ENCODE measurements around the gene SPRED2.

The SPRED2 gene, protein sequence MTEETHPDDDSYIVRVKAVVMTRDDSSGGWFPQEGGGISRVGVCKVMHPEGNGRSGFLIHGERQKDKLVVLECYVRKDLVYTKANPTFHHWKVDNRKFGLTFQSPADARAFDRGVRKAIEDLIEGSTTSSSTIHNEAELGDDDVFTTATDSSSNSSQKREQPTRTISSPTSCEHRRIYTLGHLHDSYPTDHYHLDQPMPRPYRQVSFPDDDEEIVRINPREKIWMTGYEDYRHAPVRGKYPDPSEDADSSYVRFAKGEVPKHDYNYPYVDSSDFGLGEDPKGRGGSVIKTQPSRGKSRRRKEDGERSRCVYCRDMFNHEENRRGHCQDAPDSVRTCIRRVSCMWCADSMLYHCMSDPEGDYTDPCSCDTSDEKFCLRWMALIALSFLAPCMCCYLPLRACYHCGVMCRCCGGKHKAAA

DNA sequence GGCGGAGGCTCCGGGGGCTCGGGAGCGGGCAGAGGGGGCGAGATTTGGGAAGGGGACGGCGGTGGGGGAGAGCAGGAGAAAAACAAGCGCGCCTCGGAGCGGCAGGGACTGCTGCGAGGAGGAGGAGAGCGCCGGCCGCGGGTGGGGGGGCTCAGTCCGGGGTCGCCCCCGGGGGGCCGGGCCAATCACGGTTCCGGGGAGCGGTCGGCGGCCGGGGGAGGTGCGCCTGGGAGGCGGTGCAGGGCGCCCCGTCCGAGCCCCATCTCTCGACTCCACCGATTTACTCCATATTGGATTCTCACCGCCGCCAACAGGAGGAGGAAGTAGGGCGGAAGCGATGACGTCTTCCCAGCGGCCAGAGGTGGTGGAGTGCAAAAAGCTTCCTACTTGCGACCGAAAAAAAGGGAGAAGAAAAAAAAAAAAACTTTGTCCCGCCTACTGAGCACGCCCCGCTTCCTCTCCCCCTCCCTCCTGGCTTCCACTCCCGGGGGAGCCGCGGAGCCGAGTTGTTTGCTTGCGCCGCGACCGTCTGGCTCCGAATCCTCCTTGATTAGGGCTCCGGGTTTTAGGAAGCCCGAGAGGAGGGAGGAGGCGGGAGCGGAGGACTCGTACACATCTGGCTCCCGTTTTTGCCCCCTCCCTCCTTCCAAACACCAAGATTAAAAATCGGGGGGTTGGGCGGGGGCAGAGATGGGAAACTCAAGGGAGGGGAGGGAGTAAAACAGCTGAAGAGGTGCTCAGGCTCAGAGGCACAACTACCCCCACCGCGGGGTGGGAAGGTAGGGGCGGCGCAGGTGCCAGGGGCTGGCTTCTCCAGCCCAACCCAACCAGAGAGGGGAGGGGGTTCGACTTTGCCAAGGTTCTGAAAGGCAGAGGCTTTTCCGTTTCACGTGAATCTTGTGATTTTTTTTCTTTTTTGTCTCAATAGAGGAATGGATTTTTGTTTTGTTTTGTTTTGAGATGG is at the start of gene SPRED2:
Gene SPRED2, minus strand, starts transcription at position 373 of the 964 bp plus-strand sequence. CDS start 612 bp downstream, outside the sequence.
- in situ Hi-C loops (cut with HindIII; ENCODE audit: low sequenced_read_pairs) = no loop called here

DNA sequence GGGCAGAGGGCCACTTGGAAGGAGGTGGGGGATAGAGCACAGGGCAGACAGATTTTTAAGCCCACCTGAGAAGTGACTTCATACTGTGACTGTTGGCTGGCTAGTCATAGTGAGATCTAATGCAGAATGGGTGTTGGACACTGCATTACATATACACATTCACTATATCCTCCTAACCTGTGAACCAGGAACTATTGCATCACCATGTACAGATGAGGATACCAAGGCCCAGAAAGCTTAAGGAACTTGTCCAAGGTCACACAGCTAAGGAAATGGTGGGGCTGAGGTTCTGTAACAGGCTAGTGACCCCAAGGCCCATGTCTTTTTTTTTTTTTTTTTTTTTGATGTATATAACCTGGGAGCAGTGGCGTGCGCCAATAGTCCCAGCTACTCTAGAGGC is 49.6 kb upstream of the SPRED2 start:
- in situ Hi-C loops (cut with HindIII; ENCODE audit: low sequenced_read_pairs) = no loop called here

DNA sequence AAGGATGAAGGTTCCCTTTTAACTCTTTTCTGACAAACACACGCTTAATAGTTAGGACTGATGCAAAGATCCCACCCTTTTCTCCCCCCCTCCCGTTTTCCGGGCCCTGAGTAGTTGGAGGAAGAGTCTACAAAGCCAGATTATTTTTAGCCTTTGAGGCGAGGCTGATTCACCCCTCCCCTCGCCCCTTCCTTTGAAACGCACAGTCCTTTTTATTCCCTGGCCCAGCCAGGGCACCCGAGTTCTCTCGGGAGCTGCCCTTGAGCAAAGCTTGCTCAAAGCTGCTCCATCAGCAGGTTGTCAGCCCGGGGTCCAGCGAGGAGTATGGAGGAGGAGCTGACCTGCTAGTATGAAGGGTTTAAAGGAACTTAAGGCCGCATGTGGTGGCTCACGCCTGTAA is 47.1 kb upstream of the SPRED2 start:
- in situ Hi-C loops (cut with HindIII; ENCODE audit: low sequenced_read_pairs) = loop anchor here (5.0 to 10.0 kb wide), 2 partner anchors 48 to 135 kb away; no protein-coding TSS in a partner anchor

DNA sequence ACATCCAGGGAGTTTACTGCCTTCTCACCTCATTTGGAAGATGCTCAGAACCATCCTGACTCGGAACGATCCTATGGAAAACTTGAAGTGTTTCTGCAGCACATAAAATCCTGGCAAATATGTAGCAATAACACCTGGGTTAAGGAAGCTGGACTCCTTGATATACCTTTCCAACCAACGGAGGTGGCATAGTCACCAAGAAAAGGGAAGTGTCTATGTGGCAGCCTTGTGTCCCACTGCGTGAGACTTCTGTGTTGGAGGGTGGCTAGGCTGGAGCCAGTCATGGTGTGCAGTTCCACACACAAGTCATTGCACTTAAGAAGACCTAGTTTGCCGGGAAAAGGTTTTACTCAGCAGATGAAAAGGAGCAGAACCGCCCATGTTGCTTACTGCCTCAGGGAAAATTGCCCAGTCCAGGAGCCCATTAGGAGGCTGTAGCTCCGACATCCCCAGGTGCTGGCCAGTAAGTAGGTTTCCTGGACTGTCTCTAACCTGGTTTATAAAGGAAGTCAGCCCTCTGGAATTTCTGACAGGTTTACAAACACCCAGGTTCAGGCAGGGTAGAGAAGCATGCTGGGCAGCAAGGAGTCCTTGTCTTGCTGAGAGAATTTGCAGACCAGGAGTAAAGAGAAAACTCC is 46.2 kb upstream of the SPRED2 start:
- in situ Hi-C loops (cut with HindIII; ENCODE audit: low sequenced_read_pairs) = loop anchor here (5.0 to 10.0 kb wide), 2 partner anchors 49 to 136 kb away; no protein-coding TSS in a partner anchor

DNA sequence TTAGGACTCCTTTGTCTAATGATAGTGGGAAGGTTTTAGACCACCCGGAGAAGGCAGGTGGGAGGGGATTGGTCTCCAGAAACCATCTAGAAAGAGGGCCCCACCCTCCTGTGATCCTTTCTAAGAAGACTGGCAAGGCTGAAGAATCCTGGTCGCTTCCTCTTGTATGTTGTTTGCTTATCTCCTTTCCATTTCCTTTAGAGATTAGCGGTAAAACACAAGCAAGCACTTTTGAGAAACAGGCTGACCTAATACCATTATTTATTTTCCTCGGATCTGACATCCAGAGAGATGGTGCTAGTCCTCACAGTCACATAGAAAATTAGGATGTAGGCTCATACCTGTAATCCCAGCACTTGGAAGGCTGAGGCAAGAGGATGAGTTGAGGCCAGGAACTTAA is 45.2 kb upstream of the SPRED2 start:
- in situ Hi-C loops (cut with HindIII; ENCODE audit: low sequenced_read_pairs) = loop anchor here (5.0 to 10.0 kb wide), 2 partner anchors 50 to 137 kb away; no protein-coding TSS in a partner anchor

DNA sequence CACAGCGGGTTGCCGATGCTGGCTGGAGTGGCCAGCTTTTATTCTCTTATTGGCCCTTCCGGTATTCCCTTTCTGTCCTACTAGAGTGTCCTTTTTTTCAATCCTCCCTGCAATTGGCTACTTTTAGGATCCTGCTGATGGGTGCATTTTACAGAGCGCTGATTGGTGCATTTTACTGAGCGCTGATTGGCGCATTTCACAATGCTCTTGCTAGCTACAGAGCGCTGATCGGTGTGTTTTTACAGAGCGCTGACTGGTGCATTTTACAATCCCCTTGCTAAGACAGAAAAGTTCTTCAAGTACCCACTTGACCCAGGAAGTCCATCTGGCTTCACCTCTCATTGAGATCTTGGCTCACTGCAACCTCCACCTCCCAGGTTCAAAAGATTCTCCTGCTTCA is 44.4 kb upstream of the SPRED2 start:
- in situ Hi-C loops (cut with HindIII; ENCODE audit: low sequenced_read_pairs) = loop anchor here (5.0 to 10.0 kb wide), 2 partner anchors 51 to 138 kb away; no protein-coding TSS in a partner anchor

DNA sequence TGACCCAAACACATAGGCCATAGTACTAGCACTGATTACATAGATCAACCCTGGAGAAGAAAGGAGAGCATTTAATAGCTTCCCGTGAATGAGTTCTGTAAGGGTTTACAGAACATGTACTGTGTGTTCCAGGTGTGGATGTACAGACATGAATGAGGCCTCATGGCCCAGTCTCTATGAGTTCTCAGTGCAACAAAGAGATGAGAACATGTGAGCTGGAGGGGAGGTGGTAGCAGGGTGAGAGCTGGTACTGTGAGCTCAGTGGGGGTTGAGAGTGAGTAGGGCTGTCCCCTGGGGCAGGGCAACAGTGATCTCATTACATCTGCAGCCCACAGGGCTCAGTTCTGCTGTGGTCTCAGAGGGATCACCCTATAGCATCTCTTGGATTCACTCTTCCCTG is 42.6 kb upstream of the SPRED2 start:
- in situ Hi-C loops (cut with HindIII; ENCODE audit: low sequenced_read_pairs) = loop anchor here (5.0 to 10.0 kb wide), 2 partner anchors 52 to 140 kb away; no protein-coding TSS in a partner anchor

DNA sequence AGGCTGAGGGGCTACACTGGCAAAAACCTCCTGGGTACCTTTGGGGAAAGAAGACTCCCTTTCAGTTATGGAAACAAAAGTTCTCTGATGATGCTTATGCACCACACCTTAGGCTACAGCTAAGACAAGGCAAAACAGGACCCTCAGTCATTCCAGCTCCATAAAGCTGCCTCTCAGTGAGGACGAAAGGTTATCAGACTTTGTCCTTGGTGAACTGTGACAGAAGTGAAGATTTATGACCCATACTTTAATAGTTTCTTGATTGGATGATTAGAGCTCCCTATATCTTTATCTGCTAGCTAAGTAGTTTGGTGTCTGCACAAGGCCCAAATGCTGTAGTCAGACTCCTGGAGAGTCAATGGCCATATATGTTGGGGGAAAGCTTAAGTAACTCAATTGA is 40.6 kb upstream of the SPRED2 start:
- in situ Hi-C loops (cut with HindIII; ENCODE audit: low sequenced_read_pairs) = loop anchor here (10.0 kb wide), 1 partner anchor 142 kb away; no protein-coding TSS in a partner anchor

DNA sequence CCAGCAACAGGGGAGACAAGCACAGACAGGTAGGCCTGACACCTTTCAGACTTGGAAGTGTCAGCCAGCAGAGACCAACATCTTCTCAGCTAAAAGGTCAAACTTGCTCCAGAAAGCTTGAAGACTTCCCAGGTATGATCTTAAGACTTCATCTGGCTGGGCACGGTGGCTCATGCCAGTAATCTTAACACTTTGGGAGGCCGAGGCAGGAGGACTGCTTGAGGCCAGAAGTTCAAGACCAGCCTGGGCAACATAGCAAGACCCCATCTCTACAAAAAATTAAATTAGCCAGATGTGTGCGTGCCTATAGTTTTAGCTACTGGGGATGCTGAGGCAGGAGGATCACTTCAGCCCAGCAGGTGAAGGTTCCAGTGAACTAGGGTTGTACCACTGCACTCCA is 39.0 kb upstream of the SPRED2 start:
- in situ Hi-C loops (cut with HindIII; ENCODE audit: low sequenced_read_pairs) = loop anchor here (10.0 kb wide), 1 partner anchor 143 kb away; no protein-coding TSS in a partner anchor

DNA sequence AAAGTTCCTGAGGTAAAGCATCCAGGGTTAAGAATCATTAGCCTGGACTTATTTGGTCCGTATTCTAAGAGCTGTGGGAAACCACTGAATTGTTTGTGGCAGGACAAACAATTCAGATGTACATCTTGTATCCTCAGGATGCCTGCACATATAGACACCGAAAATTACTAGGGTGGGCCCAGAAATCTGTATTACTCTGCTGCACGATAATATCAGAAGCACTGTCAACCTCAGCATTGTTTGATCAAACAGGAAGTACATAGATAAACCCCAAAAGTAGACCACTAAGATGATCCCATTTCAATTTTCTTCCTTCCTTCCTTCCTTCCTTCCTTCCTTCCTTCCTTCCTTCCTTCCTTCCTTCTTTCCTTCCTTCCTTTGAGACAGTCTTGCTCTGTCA is 34.2 kb upstream of the SPRED2 start:
- in situ Hi-C loops (cut with HindIII; ENCODE audit: low sequenced_read_pairs) = no loop called here

DNA sequence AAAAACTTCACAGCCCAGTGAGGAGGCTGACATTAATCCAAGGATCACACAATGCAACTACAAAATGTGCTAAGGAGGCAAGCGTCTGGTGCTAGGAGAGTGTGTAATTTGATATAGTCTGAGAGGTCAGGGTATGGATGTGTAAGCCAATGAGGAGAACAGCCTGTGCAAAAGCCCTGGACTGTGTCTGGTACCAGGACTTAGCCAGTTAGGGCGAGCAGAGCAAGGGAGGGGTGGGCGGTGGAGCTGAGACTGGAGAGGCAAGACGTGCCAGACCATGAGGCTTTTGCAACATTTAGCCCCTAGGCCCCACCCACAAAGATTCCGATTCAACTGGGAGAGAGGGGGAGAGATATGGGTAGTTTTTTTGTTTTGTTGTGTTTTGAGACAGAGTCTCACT is 33.5 kb upstream of the SPRED2 start:
- in situ Hi-C loops (cut with HindIII; ENCODE audit: low sequenced_read_pairs) = no loop called here

DNA sequence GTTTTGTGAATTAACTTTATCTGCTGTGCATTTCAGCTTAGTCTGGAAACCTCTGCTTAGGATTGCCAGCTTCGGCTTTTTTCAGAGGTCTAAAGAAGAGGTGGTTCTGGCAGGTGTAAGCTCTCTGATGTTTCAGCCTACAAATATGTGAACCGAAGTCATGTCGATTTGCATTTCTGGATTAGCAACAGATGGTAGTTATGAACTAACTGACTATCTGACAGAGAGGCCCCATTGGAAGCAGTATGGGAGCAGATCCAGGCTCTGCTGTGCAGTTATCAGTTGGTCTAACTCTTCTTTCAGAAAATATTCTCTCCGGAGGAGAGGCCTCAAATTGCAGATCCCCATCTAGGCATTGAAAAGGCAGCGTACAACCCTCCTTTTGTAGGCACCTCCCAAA is 32.7 kb upstream of the SPRED2 start:
- in situ Hi-C loops (cut with HindIII; ENCODE audit: low sequenced_read_pairs) = no loop called here

DNA sequence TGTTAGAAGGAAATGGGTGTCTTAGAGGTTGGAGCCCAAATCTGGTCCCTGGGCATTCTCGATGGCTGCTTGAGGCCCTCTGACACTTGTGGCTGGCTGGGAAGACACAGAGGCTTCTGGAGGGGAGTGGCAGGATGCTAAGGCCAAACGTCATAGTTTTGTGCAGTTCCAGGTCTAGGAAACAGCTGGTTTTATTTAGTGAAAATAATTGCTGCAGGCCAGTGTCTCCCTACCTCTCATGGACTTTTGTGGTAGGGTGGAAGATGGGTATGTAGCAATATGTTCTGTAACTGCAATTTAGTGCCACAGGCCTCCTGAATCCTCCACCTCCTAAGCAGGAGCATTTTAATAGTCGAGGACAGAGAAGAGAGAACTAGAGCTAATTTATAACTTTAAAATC is 32.2 kb upstream of the SPRED2 start:
- in situ Hi-C loops (cut with HindIII; ENCODE audit: low sequenced_read_pairs) = no loop called here

DNA sequence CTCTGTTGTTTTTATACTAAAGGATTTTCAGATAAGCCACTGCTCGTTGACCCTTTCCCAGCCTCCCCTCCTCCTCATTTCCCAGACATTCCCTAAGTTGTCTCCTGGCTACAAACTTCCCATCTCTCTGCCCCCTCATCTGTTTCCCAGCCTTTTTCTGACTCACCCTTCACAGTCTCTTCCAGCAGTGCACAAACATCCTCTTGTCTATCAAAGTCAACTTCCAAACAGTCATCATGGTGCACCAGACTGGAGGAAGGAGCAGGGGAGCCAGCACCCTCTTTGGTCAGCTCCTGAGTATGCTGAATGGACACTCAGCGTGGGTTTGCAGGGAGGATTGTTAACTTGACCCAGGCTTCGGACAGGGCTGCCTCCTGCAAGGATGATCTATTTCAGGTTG is 26.6 kb upstream of the SPRED2 start:
- in situ Hi-C loops (cut with HindIII; ENCODE audit: low sequenced_read_pairs) = no loop called here

DNA sequence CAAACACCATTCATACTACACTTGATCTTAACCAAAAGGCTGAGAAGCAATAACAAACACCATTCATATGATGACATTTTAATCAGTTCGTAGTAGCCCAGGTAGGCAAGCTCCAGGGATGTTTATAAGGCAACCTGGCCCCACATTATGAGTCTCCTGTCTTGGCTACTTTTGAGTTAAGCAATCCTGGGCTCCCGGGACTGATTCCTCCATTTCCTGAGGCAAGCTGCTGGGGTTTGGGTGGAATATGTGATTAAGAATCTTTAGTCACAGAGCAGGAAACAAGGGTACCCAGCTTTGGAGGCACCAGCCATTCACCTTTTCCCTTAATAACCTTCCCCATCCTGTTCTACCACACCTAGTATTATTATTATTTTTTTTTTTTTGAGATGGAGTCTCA is 24.5 kb upstream of the SPRED2 start:
- in situ Hi-C loops (cut with HindIII; ENCODE audit: low sequenced_read_pairs) = no loop called here

DNA sequence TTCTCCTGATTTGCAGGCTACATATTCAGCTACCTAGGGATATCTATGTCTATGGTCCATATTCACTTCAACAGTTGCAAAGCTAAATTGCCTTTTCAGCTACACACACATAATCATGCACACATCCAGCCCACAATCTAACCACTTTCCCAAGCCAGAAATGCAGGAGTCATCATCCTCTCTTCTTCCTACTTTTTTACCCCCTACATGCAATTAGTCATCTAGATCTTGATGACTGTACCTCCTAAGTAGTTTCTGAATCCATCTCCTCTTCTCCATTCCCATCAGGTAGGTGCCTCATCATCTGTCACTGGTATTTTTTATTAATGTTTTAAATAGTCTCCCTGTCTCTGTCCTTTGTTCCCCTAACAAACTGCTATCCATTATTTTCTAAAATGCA is 23.7 kb upstream of the SPRED2 start:
- in situ Hi-C loops (cut with HindIII; ENCODE audit: low sequenced_read_pairs) = no loop called here

DNA sequence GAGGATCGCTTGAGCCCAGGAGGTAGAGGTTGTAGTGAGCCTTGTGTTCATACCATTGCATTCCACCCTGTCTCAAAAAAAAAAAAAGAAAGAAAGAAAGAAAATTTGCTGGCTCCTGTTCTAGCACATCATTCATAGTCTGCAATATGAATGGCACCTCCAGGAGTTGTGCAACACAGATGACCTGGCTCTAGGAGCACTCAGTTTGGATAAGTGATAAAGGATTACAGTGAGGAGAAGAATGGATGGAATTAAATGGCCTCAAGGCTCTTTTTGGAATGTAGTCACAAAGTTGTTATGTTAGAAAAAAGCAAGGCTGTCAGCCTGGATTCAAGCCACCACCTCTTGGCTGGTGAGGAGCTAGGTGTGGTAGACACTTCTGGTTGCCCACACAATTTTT is 21.5 kb upstream of the SPRED2 start:
- in situ Hi-C loops (cut with HindIII; ENCODE audit: low sequenced_read_pairs) = no loop called here

DNA sequence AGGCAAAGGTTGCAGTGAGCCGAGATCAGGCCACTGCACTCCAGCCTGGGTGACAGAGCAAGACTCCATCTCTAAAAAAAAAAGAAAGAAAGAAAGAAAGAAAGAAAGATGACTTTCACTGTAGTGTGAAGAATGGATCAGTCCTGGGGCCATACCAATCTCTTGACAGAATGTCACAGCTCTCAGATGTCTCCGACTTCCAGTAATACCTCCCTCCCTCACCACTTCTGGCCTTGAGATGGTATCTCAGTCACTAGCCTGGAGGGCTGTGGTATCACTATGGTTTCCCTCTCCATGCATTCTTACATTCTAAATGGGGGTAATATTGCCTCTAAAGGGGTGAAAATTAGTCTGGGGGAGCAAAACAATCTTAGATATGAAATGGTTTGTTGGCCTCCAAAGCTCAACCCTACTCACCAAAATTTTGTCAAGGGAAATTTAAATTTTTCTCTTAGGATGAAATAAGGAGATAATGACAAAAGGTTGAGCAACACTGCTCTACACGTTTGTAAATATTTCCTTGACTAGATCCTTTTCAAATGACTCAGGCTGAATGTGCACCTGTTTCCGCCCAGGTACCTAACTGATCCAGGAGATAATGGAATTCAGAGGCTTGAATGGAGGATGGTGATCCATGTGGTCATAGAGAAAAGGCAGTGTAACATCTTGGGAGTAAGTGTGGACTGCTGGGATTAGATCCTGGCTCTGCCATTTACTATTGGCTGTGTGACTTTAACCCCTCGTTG is 19.9 kb upstream of the SPRED2 start:
- in situ Hi-C loops (cut with HindIII; ENCODE audit: low sequenced_read_pairs) = no loop called here

DNA sequence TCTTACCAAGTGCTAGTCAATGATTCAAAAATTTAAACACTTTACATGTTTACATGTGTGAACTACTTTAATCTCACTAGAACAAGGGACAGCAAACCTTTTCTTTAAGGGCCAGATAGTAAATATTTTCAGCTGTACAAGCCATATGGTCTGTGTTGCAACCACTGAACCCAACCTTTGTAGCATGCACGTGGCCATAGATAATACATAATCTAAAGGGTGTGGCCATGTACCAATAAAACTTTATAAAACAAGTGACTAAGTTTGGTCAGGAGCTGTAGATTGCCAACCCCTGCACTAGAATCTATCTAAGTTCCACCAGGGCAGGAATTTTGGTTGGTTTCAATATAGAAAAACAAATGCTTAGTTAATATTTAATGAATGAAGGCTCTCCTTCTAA is 18.4 kb upstream of the SPRED2 start:
- in situ Hi-C loops (cut with HindIII; ENCODE audit: low sequenced_read_pairs) = no loop called here

DNA sequence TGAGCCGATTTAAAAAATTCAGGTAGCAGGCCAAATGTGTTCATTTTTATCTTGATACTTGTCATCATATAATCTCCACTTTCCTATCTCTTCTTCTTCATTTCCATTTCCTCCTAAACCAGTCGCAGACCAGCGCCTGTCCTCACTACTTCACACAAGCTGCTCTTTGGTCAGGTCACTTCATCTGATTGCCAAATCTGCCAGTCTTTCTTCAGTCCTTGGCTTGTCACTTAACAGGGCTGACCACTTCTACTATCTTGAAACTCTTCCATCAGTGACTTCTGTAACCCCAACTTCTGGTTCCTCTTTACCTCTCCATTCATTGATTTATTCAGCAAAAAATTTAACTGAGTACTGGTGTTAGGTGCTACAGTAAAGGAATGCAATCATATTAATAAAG is 18.0 kb upstream of the SPRED2 start:
- in situ Hi-C loops (cut with HindIII; ENCODE audit: low sequenced_read_pairs) = no loop called here
